Muscle layer of duodenum (tissue), 2 donors: Measurements from ENCODE around the gene LY86.
"Not testable (repeated sequence)": the region's sequence is repeated elsewhere in the genome, so short reads cannot be mapped to it uniquely, and the experiment has no call there.

Source experiments
- H3K27ac ChIP-seq: one replicate; pipeline ENCODE4 v1.7.0; 2013; ENCODE audit warnings: mild to moderate bottlenecking, low read length
- H3K27me3 ChIP-seq: one replicate; pipeline ENCODE4 v1.7.0; 2013; ENCODE audit warnings: low read depth, mild to moderate bottlenecking, control low read depth, low read length
- H3K36me3 ChIP-seq, 2 donors: one replicate each; pipeline ENCODE4 v1.7.0; 2013; ENCODE audit warnings: low read length in 2 of 2, control low read depth in 1 of 2, mild to moderate bottlenecking in 1 of 2; ENCODE audit not compliant: insufficient read depth in 2 of 2, control insufficient read depth in 1 of 2
- H3K4me1 ChIP-seq, 2 donors: one replicate each; pipeline ENCODE4 v1.7.0; 2013; ENCODE audit warnings: low read length in 2 of 2, mild to moderate bottlenecking in 2 of 2, control low read depth in 1 of 2, moderate library complexity in 1 of 2; ENCODE audit not compliant: insufficient read depth in 2 of 2, control insufficient read depth in 1 of 2
- H3K4me3 ChIP-seq, 2 donors: one replicate each; pipeline ENCODE4 v1.7.0; 2013; ENCODE audit warnings: low read length in 2 of 2, low read depth in 1 of 2, mild to moderate bottlenecking in 1 of 2
- H3K9me3 ChIP-seq, 2 donors: one replicate each; pipeline ENCODE4 v1.7.0; 2013; ENCODE audit warnings: low read length in 2 of 2, control low read depth in 1 of 2, mild to moderate bottlenecking in 1 of 2; ENCODE audit not compliant: control insufficient read depth in 1 of 2
- donor health status: healthy.

Gene LY86

DNA sequence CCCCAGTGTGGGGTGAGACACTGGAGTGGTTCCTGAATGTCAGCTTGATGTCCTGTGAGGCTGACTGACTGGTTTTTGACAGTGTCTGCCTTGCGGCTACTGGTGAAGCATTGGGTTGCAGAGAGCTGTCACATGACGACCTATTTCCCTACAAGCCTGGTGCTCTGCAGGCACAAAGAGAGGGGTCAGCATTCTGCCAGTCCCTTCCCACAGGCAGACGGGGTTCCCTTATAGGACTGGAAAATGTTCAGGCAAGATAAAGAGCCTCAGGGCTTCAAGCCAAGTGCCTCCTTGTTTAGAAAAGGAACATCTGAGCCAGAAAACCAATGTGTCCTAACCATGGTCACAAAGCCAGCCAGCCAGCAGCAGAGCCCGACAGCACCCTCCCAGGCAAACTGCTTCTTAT, 11.0 kb downstream of the LY86 start:
- Histone ChIP-seq H3K4me1 (no peaks in the 10 kb centered on the region), H3K36me3 (no peaks in the 10 kb centered on the region), H3K27ac (no peak overlapping the region), H3K9me3 (peaks cover 3 to 4% of the 10 kb centered on the region in 2 donors), H3K27me3 (no peaks in the 10 kb centered on the region), H3K4me3 (no peak overlapping the region)

DNA sequence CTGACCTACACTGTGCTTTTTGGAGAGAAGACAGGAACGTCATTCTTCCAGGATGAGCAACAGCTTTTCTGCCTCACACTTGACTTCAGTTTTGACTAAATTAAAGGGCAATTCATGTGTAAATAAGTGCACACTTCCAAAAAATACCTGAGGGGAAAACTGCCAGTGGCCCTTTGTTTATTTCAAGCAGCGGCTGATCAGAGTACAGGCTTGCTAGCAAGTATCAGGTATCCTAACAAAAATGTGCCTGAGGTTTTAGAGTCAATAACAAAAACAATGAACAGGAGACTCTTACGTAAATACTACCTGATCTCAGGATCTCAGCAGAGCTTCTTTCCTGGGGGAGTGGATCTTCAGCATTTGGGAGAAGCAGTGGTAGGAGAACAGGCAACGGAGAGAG, 12.4 kb downstream of the LY86 start:
- Histone ChIP-seq H3K27ac (no peak overlapping the region), H3K4me3 (no peak overlapping the region), H3K9me3 (peaks cover 3 to 8% of the 10 kb centered on the region in 2 donors), H3K36me3 (no peaks in the 10 kb centered on the region), H3K4me1 (no peaks in the 10 kb centered on the region), H3K27me3 (no peaks in the 10 kb centered on the region)

DNA sequence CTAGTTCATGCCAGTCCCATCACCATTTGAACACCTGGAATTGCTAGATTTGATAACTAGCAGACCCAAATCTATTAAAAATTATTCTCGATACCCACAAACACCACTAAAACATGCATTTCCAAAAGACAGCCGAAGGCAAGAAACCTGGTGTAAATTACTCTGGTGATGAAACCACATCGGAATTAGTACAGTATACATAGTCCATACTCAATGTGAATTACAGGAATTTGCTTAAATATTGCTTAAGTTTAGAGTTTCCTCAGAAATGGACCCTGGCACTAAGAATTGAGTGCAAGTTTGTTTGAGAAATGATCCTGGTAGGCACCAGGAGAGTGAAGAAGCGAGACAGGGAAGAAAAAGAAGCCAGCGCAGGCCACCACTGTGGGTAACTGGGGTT, 13.7 kb downstream of the LY86 start:
- Histone ChIP-seq H3K27me3 (no peaks in the 10 kb centered on the region), H3K27ac (no peak overlapping the region), H3K36me3 (no peaks in the 10 kb centered on the region), H3K4me1 (no peaks in the 10 kb centered on the region), H3K4me3 (no peak overlapping the region), H3K9me3 (peaks cover 3 to 8% of the 10 kb centered on the region in 2 donors)

DNA sequence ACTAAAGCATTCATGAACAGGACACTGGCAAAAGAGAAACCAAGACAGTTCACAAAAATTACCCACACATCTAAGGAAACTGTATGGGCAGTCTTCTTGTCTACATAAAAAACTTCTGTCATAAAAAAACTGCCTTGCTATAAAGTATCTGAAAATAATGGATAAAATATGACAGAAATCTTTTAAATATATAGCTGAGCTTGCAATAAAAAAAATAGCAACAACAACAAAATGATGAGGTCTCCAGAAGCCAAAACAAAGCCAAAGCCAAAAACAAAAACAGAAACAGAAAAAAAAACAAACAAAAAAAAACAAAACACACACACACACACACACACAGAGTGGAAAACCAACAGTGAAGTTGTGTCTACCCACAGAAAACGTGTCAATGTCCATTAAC, 14.8 kb downstream of the LY86 start:
- Histone ChIP-seq H3K4me1 (no peaks in the 10 kb centered on the region), H3K27me3 (no peaks in the 10 kb centered on the region), H3K36me3 (no peaks in the 10 kb centered on the region), H3K9me3 (peaks cover 3 to 8% of the 10 kb centered on the region in 2 donors), H3K27ac (no peak overlapping the region), H3K4me3 (no peak overlapping the region)

DNA sequence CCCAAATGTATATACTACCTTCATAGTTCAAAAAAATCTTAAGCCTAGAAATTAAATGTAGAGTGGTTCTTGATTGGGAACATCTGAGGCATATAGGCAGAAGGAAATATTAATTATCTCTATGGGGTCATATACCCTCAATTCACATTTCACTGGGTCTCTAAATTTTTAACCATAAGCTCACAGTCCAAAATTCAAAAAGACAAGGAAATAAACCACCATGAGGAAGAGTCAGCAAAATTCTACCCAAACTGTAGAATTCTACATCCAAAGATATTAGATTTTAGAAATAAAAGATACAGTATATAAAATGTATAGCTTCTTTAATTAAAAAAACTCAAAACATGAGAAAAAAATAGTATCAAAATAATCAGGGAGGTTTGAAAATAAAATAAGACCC, 15.5 kb downstream of the LY86 start:
- Histone ChIP-seq H3K27ac (no peak overlapping the region), H3K9me3 (peaks cover 3 to 8% of the 10 kb centered on the region in 2 donors), H3K36me3 (no peaks in the 10 kb centered on the region), H3K4me1 (no peaks in the 10 kb centered on the region), H3K27me3 (no peaks in the 10 kb centered on the region), H3K4me3 (no peak overlapping the region)

DNA sequence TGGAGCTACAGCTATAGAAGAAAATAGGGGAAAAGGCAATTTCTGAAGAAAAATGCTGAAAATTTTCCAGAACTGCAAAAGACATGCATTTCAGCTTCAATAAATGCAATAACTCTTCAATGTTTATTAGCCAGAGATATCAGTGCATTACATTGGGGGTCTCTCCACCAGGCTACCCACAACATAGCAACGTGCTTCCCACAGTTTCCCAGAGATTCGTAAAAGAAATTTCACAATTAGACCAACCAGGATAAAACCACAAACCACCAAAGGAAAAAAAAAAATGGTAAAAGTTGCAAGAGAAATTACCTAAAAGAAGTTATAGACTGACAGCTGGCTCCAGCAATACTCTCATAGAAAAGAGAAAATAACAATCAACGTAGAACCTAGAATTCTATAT, 16.0 kb downstream of the LY86 start:
- H3K4me1 ChIP-seq, result no peaks in the 10 kb centered on the region
- H3K27me3 ChIP-seq, result no peaks in the 10 kb centered on the region
- H3K9me3 ChIP-seq, result peaks cover 3 to 8% of the 10 kb centered on the region in 2 donors
- no peak overlapping the region for H3K27ac ChIP-seq
- H3K36me3 ChIP-seq, result no peaks in the 10 kb centered on the region
- H3K4me3 ChIP-seq, result no peak overlapping the region

DNA sequence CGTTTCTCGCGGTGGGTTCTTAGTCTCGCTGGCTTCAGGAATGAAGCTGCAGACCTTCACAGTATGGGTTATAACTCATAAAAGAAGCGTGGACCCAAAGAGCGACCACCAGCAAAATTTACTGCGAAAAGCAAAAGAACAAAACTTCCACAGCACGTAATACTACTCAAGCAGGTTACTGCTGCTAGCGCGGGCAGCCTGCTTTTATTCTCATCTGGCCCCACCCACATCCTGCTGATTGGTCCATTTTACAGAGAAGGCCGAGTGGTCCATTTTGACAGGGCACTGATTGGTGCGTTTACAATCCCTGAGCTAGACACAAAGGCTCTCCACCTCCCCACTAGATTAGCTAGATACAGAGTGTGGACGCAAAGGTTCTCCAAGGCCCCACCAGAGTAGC, 17.4 kb downstream of the LY86 start:
- H3K27me3 ChIP-seq, result no peaks in the 10 kb centered on the region
- H3K36me3 ChIP-seq, result no peaks in the 10 kb centered on the region
- H3K9me3 ChIP-seq, result peaks cover 3 to 8% of the 10 kb centered on the region in 2 donors

DNA sequence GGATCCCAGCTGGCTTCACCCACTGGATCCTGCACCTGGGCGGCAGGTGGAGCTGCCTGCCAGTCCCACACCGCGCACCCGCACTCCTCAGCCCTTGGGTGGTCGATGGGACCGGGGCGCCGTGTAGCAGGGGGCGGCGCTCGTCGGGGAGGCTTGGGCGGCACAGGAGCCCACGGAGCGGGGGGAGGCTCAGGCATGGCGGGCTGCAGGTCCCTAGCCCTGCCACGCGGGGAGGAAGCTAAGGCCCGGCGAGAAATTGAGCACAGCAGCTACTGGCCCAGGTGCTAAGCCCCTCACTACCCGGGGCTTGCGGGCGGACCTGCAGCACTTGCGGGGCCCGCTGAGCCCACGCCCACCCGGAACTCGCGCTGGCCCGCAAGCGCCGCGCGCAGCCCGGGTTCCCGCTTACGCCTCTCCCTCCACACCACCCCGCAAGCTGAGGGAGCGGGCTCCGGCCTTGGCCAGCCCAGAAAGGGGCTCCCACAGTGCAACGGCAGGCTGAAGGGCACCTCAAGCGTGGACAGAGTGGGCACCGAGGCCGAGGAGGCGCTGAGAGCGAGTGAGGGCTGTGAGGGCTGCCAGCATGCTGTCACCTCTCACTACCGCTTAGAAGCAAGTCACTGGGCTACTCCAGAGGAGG, 18.0 kb downstream of the LY86 start:
- H3K27ac ChIP-seq, H3K4me1 ChIP-seq, H3K27me3 ChIP-seq, H3K9me3 ChIP-seq, H3K36me3 ChIP-seq, H3K4me3 ChIP-seq: not testable (repeated sequence)

More for the DNA sequence above, 17.4 kb downstream of the LY86 start:
- no peak overlapping the region for H3K27ac ChIP-seq
- no peaks in the 10 kb centered on the region for H3K4me1 ChIP-seq
- H3K4me3 ChIP-seq, result no peak overlapping the region

DNA sequence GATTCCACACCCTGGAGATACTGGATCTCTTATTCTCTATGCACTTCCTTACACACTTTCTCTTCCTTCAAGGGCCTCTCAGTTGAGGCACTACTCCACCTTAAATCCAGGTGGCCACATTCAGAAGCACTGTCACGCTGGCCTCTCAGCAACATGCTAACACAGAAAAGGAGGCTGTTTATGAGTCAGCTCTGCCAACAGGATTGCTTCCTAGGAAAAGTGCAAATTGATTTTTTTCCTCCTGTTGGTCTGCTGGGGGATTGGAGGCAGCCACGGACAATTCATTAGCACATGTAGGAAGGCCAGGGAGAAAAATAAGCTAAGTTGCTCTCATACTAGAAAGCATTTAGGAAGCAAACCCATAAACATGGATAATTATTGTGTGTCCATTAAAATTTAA, 20.9 kb downstream of the LY86 start:
- Histone ChIP-seq H3K9me3 (peaks cover 0 to 5% of the 10 kb centered on the region in 2 donors), H3K27ac (no peak overlapping the region)

DNA sequence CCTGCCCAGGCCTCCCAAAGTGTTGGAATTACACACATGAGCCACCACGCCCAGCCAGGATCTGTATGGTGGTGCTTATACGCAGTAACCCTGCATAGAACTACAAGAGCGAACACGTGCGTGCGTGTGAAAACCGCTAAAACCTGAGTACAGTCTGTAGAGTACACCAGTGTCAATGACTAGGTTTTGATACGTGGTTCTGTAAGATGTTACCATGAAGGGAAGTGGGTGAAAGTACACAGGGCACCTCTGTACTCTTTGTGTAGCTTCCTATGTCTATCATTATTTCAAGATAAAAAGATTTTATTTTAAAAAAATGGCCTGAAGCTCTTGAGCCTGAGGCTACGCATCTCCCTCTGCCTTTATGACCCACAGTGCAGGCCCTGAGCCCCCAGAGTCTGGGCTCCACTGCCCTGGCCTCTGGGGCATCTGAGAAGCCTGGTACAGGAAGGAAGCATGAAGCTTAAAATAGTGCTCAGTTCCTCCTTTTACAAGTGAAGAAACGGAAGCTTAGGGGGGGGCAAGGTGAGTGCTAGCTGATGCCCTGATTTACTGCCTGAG, 21.6 kb downstream of the LY86 start:
- Histone ChIP-seq H3K4me1 (no peaks in the 10 kb centered on the region), H3K27me3 (no peaks in the 10 kb centered on the region), H3K4me3 (no peak overlapping the region), H3K36me3 (no peaks in the 10 kb centered on the region), H3K9me3 (no peaks in the 10 kb centered on the region), H3K27ac (no peak overlapping the region)

More for the DNA sequence above, 20.9 kb downstream of the LY86 start:
- Histone ChIP-seq H3K36me3 (no peaks in the 10 kb centered on the region), H3K4me3 (no peak overlapping the region), H3K27me3 (no peaks in the 10 kb centered on the region), H3K4me1 (no peaks in the 10 kb centered on the region)

DNA sequence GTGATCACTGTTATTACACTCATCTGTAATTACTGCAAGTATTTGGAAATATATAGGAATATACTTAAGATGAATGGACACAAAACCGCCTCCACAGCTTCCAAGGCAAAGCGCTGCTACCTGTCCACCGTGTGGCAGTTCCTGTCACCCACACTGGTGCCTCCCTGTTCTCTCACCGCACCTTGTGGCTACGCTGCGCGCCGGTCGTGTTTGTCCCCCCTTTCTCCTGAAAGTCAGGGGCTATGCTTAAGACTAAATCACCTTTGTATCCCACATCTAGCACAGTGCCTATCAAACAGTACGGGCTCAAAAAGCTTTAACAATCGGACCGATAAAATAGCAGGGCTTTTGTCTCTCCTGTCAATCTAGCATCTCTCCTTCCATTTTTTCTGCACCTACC, 23.0 kb downstream of the LY86 start:
- Histone ChIP-seq H3K27ac (no peak overlapping the region), H3K27me3 (no peaks in the 10 kb centered on the region), H3K36me3 (no peaks in the 10 kb centered on the region), H3K4me1 (no peaks in the 10 kb centered on the region), H3K9me3 (no peaks in the 10 kb centered on the region), H3K4me3 (no peak overlapping the region)

DNA sequence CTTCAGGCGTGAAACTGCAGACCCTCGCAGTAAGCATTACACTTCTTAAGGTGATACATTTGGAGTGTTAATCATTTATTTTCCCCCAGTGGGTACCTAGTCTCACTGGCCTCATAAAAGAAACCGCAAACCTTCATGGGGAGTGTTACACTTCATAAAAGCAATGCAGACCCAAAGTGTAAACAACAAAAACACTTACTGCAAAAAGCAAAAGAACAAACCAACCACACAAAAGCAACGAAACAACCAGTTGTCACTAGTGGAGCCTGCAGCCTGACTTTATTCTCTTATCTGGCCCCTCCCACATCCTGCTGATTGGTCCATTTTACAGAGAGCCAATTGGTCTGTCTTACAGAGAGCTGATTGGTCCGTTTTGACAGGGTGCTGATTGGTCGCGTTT, 23.8 kb downstream of the LY86 start:
- H3K9me3 ChIP-seq, result no peaks in the 10 kb centered on the region
- no peaks in the 10 kb centered on the region for H3K27me3 ChIP-seq
- H3K4me3 ChIP-seq, result no peak overlapping the region
- H3K27ac ChIP-seq, result no peak overlapping the region
- no peaks in the 10 kb centered on the region for H3K36me3 ChIP-seq
- no peaks in the 10 kb centered on the region for H3K4me1 ChIP-seq
